Mesodermal cell (in vitro differentiated cells): ENCODE data around the gene PSPH. TPM values are rescaled to one million over a fixed set of nuclear protein-coding genes. Genes with fewer than 3 reads are reported as not detected.
A peak's percentile ranks its signal among the peaks of the same experiment; 100 is the strongest.
"Not testable (repeated sequence)": the region's sequence is repeated elsewhere in the genome, so short reads cannot be mapped to it uniquely, and the experiment has no call there.

Experiments
- H3K27ac ChIP-seq: 2 replicates; pipeline ENCODE4 v1.7.0; 2013; ENCODE audit warnings: mild to moderate bottlenecking, low read depth, low read length, moderate library complexity; ENCODE audit not compliant: severe bottlenecking
- H3K36me3 ChIP-seq: 2 replicates; pipeline ENCODE4 v1.7.1; 2013; ENCODE audit warnings: mild to moderate bottlenecking, low read length, moderate library complexity; ENCODE audit not compliant: control insufficient read depth, insufficient read depth
- H3K4me1 ChIP-seq: one replicate; pipeline ENCODE4 v1.7.1; 2013; ENCODE audit warnings: mild to moderate bottlenecking, low read length; ENCODE audit not compliant: insufficient read depth, control insufficient read depth, poor library complexity, severe bottlenecking
- H3K4me3 ChIP-seq: 2 replicates; pipeline ENCODE4 v1.7.0; 2013; ENCODE audit warnings: low read length, control low read depth, mild to moderate bottlenecking; ENCODE audit not compliant: insufficient read depth, poor library complexity, severe bottlenecking; ENCODE audit errors: extremely low read depth
- H3K9me3 ChIP-seq: 2 replicates; pipeline ENCODE4 v1.7.1; 2013; ENCODE audit warnings: mild to moderate bottlenecking, low read length, moderate library complexity; ENCODE audit not compliant: control insufficient read depth
- WGBS, 2 experiments: methylation state at CpG; one replicate each; pipeline ENCODE4 v1.1.5; 2013; ENCODE audit warnings: missing lambda C conversion rate in 2 of 2; ENCODE audit not compliant: insufficient coverage in 2 of 2; 5-methylcytosine and 5-hydroxymethylcytosine counted together
- polyA plus RNA-seq, 2 experiments: library from polyadenylated mRNA; stranded (reverse); fragments of 50-300 nt; gene quantifications; one replicate each; pipeline ENCODE4 v1.2.3, GENCODE V29; 2013

Gene PSPH
- polyA plus RNA-seq (2013, experiment 1 of 2) = 42.7 TPM
- 45.8 TPM for polyA plus RNA-seq (2013, experiment 2 of 2)

DNA sequence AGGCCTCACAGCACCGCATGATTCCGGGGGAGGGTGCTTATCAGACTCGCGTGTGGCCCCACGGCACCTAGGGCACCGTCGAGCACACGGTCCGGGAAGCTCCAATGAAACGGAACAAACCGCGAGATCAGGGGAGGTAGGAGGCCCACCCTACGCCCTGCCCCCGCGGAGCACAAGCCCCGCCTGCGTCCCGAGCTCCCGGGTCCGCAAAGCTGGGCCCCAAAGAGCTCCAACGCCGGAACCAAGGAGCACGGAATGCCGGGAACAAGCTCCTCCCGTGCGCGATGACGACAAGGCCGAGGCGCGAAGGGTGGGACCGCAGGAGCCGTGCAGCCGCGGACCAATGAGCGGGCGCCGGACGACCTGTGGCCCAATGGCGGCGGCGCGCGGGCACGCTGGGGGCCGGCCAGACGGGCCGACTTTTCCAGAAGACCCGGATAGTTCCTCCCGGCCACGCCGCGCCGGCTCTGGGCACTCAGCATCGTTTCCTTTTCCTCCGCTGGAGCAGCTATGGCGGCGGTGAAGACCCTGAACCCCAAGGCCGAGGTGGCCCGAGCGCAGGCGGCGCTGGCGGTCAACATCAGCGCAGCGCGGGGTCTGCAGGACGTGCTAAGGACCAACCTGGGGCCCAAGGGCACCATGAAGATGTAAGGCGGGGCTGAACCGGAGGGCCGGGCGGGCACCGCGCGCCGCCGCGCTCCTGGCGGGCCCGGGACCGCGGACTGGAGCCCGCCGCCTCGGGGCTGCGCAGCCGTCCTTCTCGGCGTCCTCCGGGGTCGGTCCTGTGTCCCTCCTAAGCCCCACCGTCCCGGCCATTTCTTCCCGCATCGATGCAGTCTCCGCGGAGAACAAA, at the start of gene PSPH, which contains the start of gene CCT6A:
Gene PSPH (minus strand): TSS at position 106 of the 853 bp plus-strand sequence. CDS start 30,232 bp downstream, outside the sequence.
Gene CCT6A (plus strand): TSS at position 427 of the 853 bp plus-strand sequence. CDS start 84 bp downstream, at position 511.
- Histone ChIP-seq H3K27ac (peak within 1 kb of the TSS; percentile 93), H3K36me3 (peaks cover 40% of the 10 kb centered on the region), H3K9me3 (no peaks in the 10 kb centered on the region), H3K4me3 (peak within 1 kb of the TSS; percentile 95), H3K4me1 (peaks cover 21% of the 10 kb centered on the region)
- WGBS, 2 experiments = 0% methylated on average over 66 to 89 of the region's 97 CpGs

DNA sequence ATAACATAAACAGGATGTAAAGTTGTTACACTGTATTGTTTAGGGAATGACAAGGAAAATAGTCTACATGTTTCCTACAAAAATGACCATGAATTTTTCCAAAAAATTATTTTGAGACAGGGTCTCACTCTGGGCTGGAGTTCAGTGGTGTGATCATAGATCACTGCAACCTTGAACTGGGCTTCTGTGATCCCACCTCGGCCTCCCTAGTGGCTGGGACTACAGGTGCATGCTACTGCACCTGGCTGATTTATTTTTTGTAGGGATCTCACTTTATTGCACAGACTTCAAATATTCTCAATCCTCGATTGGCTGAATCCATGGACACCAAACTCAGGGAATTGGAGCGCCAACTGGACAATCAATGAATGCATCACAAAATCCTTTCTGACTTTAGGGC, 48.4 kb upstream of the PSPH start:
- Histone ChIP-seq H3K9me3 (no peaks in the 10 kb centered on the region), H3K36me3 (peaks cover 51% of the 10 kb centered on the region)
- WGBS, 2 experiments = 88 to 93% methylated on average over 2 to 3 of the region's 3 CpGs

DNA sequence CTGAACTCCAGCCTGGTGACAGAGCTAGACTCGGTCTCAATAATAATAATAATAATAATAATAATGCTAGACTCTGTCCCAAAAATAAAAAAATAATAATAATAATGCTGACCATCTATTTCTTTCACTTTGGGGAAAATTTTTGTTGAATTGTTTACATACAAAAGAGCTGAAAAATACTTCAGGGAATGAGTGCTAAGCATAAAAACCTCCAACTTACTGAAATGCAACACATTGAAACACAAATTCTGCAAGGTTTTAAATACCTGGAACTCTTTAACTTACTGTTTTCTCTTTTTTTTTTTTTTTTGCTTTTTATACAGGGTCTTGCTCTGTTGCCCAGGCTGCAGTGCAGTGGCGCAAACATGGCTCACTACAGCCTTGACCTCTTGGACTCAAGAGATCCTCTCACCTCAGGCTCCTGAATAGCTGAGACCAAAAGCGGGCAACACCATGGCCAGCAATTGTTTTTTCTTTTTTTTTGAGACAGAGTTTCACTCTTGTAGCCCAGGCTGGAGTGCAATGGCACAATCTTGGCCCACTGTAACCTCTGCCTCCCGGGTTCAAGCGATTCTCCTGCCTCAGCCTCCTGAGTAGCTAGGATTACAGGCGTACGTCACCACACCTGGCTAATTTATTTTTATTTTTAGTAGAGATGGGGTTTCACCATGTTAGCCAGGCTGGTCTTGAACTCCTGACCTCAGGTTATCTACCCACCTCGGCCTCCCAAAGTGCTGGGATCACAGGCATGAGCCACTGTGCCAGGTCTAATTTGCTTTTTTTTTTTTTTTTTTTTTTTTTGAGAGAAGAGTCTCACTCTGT, 47.2 kb upstream of the PSPH start:
- peaks cover 40% of the 10 kb centered on the region for H3K36me3 ChIP-seq
- H3K4me3 ChIP-seq, H3K9me3 ChIP-seq, H3K27ac ChIP-seq, H3K4me1 ChIP-seq: not testable (repeated sequence)
- WGBS, 2 experiments = 89 to 100% methylated on average over 3 of the region's 8 CpGs

More for the DNA sequence above, 48.4 kb upstream of the PSPH start:
- no peak overlapping the region for H3K27ac ChIP-seq
- no peak overlapping the region for H3K4me3 ChIP-seq
- H3K4me1 ChIP-seq = no peaks in the 10 kb centered on the region

DNA sequence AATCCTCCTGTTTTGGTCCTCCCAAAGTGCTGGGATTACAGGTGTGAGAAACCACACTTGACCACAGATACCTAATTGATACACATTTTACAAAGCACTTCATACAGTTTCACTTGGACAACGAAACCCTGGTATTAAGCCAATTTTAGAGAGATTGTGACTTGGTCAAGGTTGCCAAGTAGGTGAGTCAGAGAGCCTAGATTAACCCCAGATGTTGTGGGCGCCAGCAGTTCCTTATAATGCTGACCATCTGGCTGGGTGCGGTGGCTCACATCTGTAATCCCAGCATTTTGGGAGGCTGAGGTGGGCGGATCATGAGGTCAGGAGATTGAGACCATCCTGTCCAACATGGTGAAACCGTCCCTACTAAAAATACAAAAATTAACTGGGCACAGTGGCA, 46.5 kb upstream of the PSPH start:
- H3K4me3 ChIP-seq = no peak overlapping the region
- WGBS, 2 experiments = 94 to 96% methylated on average over 3 to 5 of the region's 5 CpGs
- H3K27ac ChIP-seq = no peak overlapping the region
- no peaks in the 10 kb centered on the region for H3K9me3 ChIP-seq
- no peaks in the 10 kb centered on the region for H3K4me1 ChIP-seq
- H3K36me3 ChIP-seq = peaks cover 33% of the 10 kb centered on the region

DNA sequence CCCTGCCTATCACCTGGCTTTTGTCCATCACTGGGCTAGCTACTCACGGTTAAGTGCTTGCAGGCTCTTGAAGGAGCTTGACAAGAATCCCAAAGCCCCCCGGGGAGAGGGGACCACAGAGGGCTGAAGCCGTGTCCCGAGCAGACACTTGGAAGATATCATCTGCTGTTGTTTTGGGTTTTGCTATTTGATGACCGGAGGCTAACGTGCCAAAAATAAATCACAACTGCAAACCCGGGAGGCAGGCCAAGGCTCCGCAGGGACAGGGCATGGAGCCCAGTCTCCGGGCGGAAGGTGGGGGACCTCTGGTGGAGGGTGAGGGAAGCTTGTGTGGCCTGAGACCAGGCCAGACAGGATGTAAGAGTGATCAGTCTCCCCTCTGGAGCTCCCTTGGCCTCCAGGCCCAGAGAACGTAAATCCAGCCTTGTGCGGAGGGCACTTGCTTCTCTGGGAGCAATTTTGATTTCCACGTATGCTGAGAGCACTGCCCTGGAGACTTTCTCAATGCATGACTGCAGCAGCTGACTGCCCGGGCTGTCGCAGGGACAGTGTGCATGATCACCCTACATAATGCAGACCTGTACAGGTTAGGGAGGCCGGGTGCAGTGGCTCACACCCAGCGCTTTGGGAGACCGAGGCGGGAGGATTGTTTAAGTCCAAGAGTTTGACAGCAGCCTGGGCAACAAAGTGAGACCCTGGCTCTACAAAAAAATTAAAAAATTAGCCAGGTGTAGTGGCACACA, 41.7 kb upstream of the PSPH start, which contains the start of gene PHKG1:
Gene PHKG1 (minus strand): TSS at position 164 of the 743 bp plus-strand sequence. CDS start 4,011 bp downstream, outside the sequence.
- H3K4me3 ChIP-seq = no peak within 1 kb of the TSS
- 81 to 83% methylated on average over 17 of the region's 19 CpGs for WGBS, 2 experiments
- no peak within 1 kb of the TSS for H3K27ac ChIP-seq
- no peaks in the 10 kb centered on the region for H3K4me1 ChIP-seq
- no peaks in the 10 kb centered on the region for H3K9me3 ChIP-seq
- peaks cover 3% of the 10 kb centered on the region for H3K36me3 ChIP-seq

DNA sequence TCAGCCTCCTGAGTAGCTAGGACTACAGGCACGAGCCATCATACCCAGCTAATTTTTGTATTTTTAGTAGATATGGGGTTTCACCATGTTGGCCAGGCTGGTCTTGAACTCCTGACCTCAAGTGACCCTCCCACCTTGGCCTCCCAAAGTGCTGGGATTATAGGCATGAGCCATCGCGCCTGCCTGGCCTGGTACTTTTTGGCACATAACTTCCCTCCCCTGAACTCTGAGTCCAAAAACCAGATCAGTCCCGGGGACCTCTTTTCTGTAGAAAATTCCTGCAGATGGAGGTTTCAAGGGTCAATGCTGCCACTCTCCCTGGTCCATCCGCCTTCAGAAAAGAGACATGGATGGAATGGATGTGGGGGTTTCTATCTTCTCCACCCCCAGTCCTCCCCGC, 41.1 kb upstream of the PSPH start:
- not testable (repeated sequence) for H3K27ac ChIP-seq, H3K9me3 ChIP-seq, H3K4me3 ChIP-seq, H3K36me3 ChIP-seq, H3K4me1 ChIP-seq
- WGBS, 2 experiments = 86 to 100% methylated on average over 2 of the region's 6 CpGs

DNA sequence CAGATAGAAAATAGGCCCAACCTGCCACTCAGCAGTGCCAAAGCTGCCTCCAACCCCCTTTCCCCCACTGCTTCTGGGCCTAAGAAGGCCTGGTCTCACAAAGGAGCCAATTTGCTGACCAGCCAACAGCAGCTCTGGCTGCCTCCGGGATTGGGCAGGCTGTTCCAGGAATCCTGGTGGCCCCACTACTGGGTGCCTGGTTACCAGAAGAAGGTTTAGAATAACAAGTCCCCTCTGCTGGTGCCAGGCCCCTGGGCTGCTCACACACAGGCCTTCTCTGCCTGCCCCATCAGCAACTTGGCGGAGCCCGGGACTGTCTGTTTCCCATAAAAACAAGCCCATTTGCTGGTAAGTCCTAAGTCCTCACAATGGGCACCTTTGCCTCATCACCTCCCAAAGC, 40.3 kb upstream of the PSPH start:
- Histone ChIP-seq H3K4me1 (no peaks in the 10 kb centered on the region), H3K9me3 (no peaks in the 10 kb centered on the region), H3K27ac (no peak overlapping the region), H3K36me3 (no peaks in the 10 kb centered on the region), H3K4me3 (no peak overlapping the region)
- WGBS, 2 experiments = 89 to 94% methylated on average over 3 of the region's 3 CpGs

DNA sequence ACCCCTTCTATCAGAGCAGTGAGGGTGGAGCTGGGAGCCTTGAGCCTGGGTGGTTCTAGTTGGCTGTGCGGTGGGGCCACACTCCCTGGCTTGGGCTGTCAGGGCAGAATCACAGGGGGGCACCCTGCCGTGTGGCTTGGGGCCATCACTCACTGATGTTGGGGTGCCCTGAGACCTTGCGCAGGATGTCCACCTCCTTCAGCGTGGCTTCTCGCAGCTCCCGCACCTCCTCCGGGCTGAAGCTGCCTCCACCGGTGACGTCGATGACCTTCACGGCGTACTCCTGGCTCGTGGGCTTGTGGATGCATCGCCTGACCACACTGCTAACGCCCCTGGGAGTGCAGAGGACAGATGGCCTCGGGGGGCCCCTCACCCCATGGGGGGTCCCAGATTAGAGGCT, 36.2 kb upstream of the PSPH start:
- whole genome bisulfite sequencing, 2 experiments = 94 to 95% methylated on average over 12 to 16 of the region's 16 CpGs

DNA sequence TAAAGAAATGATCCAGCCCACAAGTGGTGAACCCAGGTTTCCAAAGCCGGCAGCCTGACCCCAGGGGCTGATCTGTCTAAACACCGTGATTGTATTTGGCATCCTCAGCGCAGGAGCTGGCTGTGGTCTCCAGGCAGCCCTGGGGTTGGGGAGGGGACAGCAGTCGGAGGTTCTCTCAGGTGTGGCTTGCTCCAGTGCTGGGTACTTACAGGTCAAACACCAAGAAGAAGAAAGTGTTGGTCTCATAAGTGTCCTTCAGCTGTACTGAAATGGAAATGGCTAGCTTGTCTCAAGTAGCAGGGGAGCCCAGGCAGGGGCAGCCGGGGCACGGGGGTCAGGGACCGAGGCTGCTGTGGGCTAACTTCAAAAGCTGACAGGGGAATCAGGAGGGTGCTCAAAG, 35.5 kb upstream of the PSPH start:
- no peaks in the 10 kb centered on the region for H3K4me1 ChIP-seq
- H3K27ac ChIP-seq = no peak overlapping the region
- peaks cover 4% of the 10 kb centered on the region for H3K36me3 ChIP-seq
- H3K4me3 ChIP-seq = no peak overlapping the region
- 92 to 94% methylated on average over 6 to 7 of the region's 7 CpGs for WGBS, 2 experiments
- no peaks in the 10 kb centered on the region for H3K9me3 ChIP-seq

More for the DNA sequence above, 36.2 kb upstream of the PSPH start:
- Histone ChIP-seq H3K4me1 (no peaks in the 10 kb centered on the region), H3K9me3 (no peaks in the 10 kb centered on the region), H3K36me3 (no peaks in the 10 kb centered on the region), H3K4me3 (no peak overlapping the region), H3K27ac (no peak overlapping the region)

DNA sequence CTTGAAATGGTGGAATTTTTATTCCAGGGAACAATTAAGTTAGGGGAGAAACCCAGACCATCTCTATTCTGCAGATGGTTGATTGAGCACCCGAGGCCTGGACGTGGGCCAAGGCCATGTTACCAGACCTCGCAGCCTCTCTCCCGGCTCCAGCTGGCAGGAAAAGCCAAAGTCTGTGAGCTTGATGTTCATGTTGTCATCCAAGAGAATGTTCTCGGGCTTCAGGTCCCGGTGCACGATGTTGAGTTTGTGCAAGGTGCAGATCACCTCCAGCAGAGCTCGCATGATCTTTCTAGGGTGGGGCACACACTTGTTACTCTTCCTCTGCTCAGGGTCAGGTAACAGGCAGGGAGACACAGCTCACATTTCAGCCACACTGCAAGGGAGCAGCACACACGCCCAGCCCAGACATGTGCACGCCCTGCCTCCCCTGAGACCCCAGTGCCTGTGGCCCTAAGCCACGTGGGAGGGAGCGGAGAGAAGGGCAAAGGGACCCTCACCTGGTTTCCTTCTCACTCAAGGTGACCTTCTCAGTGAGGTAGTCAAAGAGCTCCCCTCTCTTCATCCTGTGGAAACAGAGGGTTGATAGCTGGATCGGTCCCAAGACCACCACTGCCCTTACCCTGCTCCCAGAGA, 32.0 kb upstream of the PSPH start:
- Histone ChIP-seq H3K4me3 (no peak overlapping the region), H3K9me3 (no peaks in the 10 kb centered on the region), H3K4me1 (no peaks in the 10 kb centered on the region), H3K27ac (no peak overlapping the region), H3K36me3 (peaks cover 23% of the 10 kb centered on the region)
- WGBS, 2 experiments = 97 to 98% methylated on average over 9 to 13 of the region's 13 CpGs
